GM12874 (cell line): ENCODE results near the gene TMIE.

ENCODE experiments used
- TF ChIP-seq, protein P1 (sequence below): IDR thresholded peaks from 2 replicates; pipeline ENCODE4 v1.5.1; 2011; ENCODE audit warnings: low read depth, mild to moderate bottlenecking, control low read depth, low read length, moderate library complexity; ENCODE audit not compliant: insufficient read depth

Gene TMIE

DNA sequence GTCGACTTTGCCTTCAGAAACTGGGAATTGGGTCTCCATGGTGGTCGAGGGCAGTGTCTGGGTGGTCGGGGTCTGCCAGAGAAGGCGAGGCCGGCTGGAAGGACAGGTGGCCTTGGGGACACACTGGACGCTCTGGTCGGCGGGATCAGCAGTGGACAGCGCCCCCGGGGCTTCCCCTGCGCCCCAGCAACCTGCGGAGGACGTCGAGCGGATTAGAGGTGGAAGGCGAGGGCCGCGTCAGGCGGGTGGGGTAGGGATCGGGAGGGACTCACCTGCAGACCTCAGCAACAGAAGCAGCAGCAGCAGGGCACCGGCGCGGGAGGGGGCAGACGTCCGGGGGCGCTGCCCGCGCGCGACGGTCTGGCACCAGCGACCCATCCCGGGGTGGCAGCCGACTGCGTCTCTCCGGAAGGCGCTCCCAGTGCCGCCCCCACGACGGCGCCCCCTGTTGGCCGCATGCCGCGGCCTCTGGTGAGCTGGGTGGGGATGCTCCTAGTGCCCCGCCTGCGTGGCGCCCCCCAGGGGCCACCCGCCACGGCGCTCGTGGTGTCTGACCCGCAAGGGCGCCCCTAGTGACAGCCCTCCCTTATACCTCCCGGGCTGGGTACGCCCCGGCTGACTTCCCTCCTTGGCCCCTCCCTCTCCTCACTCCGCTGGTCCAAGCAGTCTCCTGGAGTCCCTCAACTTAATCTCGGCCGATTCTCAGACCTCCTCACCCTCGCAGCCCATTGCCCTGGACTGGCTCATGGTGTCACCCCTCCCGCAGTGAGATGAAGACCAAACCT is 16.4 kb downstream of the TMIE start, which contains the start of gene PRSS50:
Gene PRSS50 (minus strand): TSS at position 423 of the 785 bp plus-strand sequence. CDS start 45 bp downstream, at position 378.
- TF ChIP-seq, protein P1, sequence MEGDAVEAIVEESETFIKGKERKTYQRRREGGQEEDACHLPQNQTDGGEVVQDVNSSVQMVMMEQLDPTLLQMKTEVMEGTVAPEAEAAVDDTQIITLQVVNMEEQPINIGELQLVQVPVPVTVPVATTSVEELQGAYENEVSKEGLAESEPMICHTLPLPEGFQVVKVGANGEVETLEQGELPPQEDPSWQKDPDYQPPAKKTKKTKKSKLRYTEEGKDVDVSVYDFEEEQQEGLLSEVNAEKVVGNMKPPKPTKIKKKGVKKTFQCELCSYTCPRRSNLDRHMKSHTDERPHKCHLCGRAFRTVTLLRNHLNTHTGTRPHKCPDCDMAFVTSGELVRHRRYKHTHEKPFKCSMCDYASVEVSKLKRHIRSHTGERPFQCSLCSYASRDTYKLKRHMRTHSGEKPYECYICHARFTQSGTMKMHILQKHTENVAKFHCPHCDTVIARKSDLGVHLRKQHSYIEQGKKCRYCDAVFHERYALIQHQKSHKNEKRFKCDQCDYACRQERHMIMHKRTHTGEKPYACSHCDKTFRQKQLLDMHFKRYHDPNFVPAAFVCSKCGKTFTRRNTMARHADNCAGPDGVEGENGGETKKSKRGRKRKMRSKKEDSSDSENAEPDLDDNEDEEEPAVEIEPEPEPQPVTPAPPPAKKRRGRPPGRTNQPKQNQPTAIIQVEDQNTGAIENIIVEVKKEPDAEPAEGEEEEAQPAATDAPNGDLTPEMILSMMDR = peak; percentile 51

DNA sequence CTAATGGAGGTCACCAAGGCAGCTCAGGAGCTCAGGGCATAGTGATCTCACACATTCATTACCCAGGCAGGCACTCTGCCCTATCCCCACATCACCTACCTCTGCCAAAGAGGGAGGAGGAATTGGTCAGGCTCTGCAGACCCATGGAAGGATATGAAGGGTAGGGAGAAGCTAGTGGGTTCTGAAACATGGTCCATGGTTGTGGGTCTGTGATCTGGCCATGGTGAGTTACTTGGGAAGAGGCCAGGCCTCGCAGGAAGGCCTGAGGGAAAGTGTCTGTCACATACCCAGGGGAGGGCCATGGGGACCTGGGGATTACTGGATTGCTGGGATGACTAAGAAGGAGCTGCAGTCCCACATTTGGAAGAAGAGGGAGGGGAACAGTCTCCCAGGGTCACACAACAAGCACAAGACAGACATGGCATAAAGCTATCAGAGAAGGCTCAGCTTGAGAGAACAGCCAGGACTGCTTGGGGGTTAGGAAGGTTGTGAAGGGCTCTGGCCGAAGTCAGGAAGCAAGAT is 17.9 kb downstream of the TMIE start:
- TF ChIP-seq, protein P1 = no peak

DNA sequence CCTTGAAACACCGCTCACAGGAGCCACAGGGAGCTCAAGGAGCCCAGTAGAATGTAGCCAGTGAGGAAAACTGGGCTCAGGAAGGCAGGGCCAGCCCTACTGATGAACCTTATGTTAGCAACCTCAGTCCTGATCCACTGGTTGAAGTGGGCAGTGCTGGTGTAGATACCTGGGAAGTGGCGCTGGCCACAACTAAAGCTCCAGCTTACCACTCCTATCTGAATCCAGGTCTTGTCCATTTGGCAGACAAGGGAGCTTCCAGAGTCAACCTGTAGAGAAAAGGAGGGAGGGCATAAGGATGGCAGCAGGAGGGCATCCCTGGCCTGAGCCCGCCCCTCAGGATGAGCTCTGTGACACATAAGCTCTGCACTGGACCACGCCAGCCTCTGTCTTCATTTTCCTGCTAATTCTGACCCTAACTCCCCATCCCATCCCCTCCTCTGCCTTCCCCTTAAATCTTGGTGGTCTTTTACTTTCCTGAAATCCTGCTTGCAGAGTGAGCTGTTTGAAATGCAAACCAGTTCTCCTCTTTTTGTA is 18.6 kb downstream of the TMIE start:
- TF ChIP-seq, protein P1 = no peak

DNA sequence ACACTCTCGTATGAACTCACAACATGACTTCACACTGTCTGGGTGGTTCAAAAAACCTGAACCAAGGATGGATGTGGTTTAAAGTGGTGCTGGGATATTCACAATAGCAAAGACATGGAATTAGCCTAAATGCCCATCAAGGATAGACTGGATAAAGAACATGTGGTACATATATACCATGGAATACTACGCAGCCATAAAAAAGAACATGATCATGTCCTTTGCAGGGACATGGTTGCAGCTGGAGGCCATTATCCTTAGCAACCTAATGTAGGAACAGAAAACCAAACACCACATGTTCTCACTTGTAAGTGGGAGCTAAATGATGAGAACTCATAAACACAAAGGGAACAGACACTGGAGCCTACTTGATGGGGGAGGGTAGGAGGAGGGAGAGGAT is 19.8 kb downstream of the TMIE start:
- TF ChIP-seq, protein P1 = no peak

DNA sequence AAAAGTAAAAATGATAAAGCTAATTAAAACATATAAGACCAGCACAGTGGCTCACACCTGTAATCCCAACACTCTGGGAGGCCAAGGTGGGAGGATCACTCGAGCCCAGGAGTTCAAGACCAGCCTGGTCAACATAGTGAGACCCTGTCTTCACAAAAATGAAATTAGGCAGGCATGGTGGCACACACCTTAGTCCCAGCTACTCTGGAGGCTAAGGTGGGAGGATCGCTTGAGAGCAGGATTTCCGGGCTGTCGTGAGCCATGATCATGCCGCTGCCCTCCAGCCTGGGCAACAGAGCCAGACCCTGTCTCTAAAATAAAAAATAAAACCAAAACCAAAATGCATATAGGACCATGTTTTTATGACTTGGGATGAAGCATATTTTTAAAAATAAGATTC is 21.3 kb downstream of the TMIE start:
- TF ChIP-seq, protein P1 = no peak

DNA sequence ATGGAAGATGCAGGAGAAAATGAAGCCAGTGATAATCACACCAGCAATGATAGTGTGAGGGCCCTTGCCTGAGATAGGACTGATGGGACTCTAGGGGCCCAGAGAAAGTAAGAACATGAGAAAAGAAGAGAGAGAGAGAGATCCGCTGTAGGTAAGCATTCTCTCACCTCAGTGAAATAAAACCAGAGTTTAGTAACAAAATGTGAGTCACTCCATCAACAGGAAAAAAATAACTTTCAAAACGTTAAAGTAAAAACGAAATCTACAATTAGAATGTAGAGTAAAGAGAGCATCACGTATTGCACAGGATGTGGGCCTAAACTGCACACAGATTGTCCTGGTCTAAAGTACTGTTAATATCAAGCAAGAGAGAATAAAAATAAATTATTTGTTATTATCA is 23.2 kb downstream of the TMIE start:
- TF ChIP-seq, protein P1 = no peak

DNA sequence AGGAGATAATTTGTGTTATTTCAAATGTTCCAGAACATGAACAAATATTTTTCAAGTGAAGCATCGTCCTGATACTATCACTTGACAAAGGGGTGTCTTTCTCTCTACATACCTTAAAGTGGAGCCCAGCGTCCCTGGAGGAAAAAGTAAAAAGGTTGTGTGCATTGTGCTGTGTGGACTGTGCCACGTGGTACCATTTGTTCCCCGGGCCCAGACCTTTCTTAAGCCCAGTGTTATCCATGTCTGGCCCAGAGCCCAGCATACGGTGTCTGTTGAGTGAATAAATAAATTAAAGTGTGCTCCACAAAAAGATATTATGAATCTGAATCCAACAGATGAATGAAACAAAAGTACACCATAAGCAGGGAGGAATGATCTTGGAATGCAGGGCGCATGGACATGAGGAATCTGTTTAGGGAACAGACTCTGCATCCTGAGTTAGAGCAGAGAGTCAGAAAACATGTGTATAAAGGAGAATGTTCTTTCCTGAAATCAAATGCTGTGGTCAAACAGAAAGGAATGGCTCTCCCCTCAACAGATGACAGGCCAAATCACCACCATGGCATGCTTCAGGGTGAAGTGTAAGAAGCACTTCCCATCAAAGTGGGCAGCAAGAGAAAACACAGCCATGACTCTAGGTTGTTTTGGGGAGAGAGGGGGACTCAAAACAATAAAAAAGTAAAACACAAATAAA is 24.6 kb downstream of the TMIE start:
- TF ChIP-seq, protein P1 = no peak
